ENCODE data around the gene RAB11FIP5. TPM values are rescaled to one million over a fixed set of nuclear protein-coding genes. Genes with fewer than 3 reads are reported as not detected.

Gene RAB11FIP5
- total and polyA plus RNA-seq, 10 of the 15 experiments (the other 5 are each of a cell fraction or from before 2014, with no cell fraction given): 0.03 to 0.20 (median 0.06) TPM; not detected in 6

DNA sequence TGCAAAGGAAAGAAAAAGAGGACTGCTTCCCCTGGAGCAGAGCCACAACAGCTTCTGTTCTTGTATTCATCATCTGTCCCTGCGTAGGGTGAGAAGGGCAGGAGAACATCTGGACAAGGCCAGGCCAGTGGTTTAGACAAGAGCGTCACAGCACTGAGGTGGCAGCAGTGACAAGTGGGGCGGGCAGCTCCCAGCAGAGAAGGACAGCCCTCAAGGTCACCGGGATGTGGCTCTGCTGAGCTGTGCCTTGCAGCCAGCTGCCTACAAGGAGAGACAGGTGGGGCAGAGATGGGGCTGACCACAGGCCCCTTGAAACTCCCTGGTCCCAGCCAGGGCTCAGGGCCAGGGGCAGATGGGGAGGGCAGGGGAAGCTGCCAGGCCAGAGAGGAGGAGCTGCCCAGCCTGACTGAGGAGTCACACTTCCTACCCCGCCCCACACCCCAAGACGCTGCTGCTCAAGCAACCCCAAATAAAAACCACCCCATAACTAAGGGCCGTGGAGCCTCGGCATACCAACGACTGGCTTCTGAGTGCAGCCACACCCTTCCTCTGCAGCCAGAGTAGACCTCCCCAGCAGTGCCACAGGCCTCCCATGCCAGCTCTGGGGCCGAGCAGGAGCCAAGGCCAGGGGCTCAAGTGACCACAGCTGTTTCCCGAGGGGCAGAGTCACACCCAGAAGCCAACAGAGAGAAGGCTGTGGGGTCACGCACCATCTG, 5.4 kb downstream of the RAB11FIP5 start:
- H3K27ac ChIP-seq (ENCODE audit: control insufficient read depth, insufficient read depth): no peak overlapping the region
- no peak for DNase-seq (ENCODE audit: low read depth, low spot score)
- ChIA-PET CTCF (interaction anchor here (1.0 kb wide), 1 partner anchor 133 kb away, joined by 3 read pairs; no protein-coding TSS in a partner anchor), POLR2A (interaction anchor here (0.5 kb wide), 1 partner anchor 125 kb away, joined by 4 read pairs; no protein-coding TSS in a partner anchor), SMC1A (ENCODE audit: uncharacterized antibody, unreplicated experiment) (no interaction called here), RAD21 (ENCODE audit: unreplicated experiment) (interaction anchor here (0.6 kb wide), 1 partner anchor 102 kb away, joined by 3 read pairs; no protein-coding TSS in a partner anchor)
- H3K36me3 ChIP-seq (ENCODE audit: control insufficient read depth in 2 of 2, insufficient read depth in 2 of 2, low read length in 1 of 2): no peaks in the 10 kb centered on the region
- H3K9ac ChIP-seq (ENCODE audit: control insufficient read depth, insufficient read depth, low read length): no peak overlapping the region
- H2AFZ ChIP-seq (ENCODE audit: control insufficient read depth, low read depth, low read length): no peak overlapping the region
- BruUV-seq (replicated peaks): no TSS peak
- in situ Hi-C loops (cut with MboI) (no loop called here), intact Hi-C loops (cut with micrococcal nuclease; ENCODE audit: unreplicated experiment) (no loop called here)
- FAIRE-seq: no peak
- H3K4me2 ChIP-seq (ENCODE audit: control insufficient read depth, insufficient read depth): no peak overlapping the region
- H3K9me3 ChIP-seq (replicated peaks; ENCODE audit: control insufficient read depth, insufficient read depth, low read length): no peaks in the 10 kb centered on the region
- peaks cover 6 to 11% of the 10 kb centered on the region in 2 experiments; a peak in 3 of 4 replicates for H3K27me3 ChIP-seq (replicated peaks in 1 of 2; ENCODE audit: control insufficient read depth in 2 of 2, insufficient read depth in 2 of 2, low read length in 1 of 2)
- H3K4me1 ChIP-seq (ENCODE audit: control insufficient read depth, insufficient read depth, low read length): no peaks in the 10 kb centered on the region
- H3K79me2 ChIP-seq (ENCODE audit: control insufficient read depth, insufficient read depth, low read length): no peaks in the 10 kb centered on the region
- no peak for ATAC-seq
- no peak overlapping the region for H3K4me3 ChIP-seq
- WGBS (ENCODE audit: insufficient coverage, insufficient replicate concordance, low lambda C conversion rate, missing lambda C conversion rate): 18% methylated on average over 12 of the region's 12 CpGs
- no peaks in the 10 kb centered on the region for H4K20me1 ChIP-seq (ENCODE audit: control insufficient read depth, insufficient read depth)
- TF ChIP-seq, protein P1, sequence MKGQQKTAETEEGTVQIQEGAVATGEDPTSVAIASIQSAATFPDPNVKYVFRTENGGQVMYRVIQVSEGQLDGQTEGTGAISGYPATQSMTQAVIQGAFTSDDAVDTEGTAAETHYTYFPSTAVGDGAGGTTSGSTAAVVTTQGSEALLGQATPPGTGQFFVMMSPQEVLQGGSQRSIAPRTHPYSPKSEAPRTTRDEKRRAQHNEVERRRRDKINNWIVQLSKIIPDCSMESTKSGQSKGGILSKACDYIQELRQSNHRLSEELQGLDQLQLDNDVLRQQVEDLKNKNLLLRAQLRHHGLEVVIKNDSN (IDR thresholded peaks at IDR 0.05; ENCODE audit: borderline replicate concordance, extremely low read length, insufficient read depth, low read depth, low read length): no peak
- TF ChIP-seq NFIC (IDR thresholded peaks at IDR 0.05; ENCODE audit: low read depth, low read length) (no peak), EP300 (IDR thresholded peaks at IDR 0.05; ENCODE audit: borderline replicate concordance in 1 of 2, control insufficient read depth in 1 of 2, low read depth in 2 of 2, low read length in 2 of 2) (no peak), TBL1XR1 (IDR thresholded peaks at IDR 0.05; ENCODE audit: low read depth, low read length) (no peak), NBN (IDR thresholded peaks at IDR 0.05) (no peak), RFX5 (IDR thresholded peaks at IDR 0.05; ENCODE audit: low read depth, low read length) (no peak), TCF7 (IDR thresholded peaks at IDR 0.05; ENCODE audit: borderline replicate concordance) (no peak), DPF2 (IDR thresholded peaks at IDR 0.05) (no peak), BMI1 (IDR thresholded peaks at IDR 0.05; ENCODE audit: borderline replicate concordance) (no peak), KLF5 (IDR thresholded peaks at IDR 0.05; ENCODE audit: partially characterized antibody) (no peak), HDGF (IDR thresholded peaks at IDR 0.05) (no peak)
- TF ChIP-seq, protein P2, sequence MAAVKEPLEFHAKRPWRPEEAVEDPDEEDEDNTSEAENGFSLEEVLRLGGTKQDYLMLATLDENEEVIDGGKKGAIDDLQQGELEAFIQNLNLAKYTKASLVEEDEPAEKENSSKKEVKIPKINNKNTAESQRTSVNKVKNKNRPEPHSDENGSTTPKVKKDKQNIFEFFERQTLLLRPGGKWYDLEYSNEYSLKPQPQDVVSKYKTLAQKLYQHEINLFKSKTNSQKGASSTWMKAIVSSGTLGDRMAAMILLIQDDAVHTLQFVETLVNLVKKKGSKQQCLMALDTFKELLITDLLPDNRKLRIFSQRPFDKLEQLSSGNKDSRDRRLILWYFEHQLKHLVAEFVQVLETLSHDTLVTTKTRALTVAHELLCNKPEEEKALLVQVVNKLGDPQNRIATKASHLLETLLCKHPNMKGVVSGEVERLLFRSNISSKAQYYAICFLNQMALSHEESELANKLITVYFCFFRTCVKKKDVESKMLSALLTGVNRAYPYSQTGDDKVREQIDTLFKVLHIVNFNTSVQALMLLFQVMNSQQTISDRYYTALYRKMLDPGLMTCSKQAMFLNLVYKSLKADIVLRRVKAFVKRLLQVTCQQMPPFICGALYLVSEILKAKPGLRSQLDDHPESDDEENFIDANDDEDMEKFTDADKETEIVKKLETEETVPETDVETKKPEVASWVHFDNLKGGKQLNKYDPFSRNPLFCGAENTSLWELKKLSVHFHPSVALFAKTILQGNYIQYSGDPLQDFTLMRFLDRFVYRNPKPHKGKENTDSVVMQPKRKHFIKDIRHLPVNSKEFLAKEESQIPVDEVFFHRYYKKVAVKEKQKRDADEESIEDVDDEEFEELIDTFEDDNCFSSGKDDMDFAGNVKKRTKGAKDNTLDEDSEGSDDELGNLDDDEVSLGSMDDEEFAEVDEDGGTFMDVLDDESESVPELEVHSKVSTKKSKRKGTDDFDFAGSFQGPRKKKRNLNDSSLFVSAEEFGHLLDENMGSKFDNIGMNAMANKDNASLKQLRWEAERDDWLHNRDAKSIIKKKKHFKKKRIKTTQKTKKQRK (IDR thresholded peaks at IDR 0.05; ENCODE audit: low read depth, low read length): no peak
- TF ChIP-seq, protein P3, sequence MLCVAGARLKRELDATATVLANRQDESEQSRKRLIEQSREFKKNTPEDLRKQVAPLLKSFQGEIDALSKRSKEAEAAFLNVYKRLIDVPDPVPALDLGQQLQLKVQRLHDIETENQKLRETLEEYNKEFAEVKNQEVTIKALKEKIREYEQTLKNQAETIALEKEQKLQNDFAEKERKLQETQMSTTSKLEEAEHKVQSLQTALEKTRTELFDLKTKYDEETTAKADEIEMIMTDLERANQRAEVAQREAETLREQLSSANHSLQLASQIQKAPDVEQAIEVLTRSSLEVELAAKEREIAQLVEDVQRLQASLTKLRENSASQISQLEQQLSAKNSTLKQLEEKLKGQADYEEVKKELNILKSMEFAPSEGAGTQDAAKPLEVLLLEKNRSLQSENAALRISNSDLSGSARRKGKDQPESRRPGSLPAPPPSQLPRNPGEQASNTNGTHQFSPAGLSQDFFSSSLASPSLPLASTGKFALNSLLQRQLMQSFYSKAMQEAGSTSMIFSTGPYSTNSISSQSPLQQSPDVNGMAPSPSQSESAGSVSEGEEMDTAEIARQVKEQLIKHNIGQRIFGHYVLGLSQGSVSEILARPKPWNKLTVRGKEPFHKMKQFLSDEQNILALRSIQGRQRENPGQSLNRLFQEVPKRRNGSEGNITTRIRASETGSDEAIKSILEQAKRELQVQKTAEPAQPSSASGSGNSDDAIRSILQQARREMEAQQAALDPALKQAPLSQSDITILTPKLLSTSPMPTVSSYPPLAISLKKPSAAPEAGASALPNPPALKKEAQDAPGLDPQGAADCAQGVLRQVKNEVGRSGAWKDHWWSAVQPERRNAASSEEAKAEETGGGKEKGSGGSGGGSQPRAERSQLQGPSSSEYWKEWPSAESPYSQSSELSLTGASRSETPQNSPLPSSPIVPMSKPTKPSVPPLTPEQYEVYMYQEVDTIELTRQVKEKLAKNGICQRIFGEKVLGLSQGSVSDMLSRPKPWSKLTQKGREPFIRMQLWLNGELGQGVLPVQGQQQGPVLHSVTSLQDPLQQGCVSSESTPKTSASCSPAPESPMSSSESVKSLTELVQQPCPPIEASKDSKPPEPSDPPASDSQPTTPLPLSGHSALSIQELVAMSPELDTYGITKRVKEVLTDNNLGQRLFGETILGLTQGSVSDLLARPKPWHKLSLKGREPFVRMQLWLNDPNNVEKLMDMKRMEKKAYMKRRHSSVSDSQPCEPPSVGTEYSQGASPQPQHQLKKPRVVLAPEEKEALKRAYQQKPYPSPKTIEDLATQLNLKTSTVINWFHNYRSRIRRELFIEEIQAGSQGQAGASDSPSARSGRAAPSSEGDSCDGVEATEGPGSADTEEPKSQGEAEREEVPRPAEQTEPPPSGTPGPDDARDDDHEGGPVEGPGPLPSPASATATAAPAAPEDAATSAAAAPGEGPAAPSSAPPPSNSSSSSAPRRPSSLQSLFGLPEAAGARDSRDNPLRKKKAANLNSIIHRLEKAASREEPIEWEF (IDR thresholded peaks at IDR 0.05; ENCODE audit: insufficient replicate concordance, low read depth, low read length): no peak
